Fibroblast of skin of abdomen (primary cell): ENCODE measurements around the gene PCCA.
"Not testable (repeated sequence)": the region's sequence is repeated elsewhere in the genome, so short reads cannot be mapped to it uniquely, and the experiment has no call there.

Experiments used
- DNase-seq: peaks from one replicate; pipeline ENCODE4 v3.0.0-alpha.2; 2013

PCCA gene

DNA sequence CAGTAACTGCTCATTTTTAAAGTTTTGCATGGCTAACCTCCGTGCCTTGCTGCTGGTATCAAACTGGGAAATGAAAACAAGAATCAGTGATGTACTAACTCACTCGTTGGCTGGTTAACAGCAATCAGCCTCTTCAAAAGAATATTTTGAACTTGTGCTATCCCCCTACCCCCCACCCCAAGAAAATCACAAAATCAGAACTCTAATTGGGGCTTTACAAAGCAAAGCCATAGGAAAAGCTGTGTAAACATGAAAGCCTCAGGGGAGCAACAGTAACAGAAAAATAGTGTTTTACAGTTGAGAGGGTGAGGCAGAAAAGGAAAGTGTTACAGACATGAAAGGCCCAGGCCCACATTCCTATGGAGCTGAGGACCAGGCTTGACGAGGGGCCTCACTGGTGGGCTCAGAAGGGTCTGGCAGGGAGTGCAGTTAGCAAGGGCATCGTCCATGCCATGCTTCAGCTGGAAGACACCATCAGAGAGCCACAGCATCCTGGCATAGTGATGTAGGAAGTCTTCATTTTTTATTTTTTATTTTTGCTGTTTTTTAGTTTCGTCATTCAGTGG is 217.6 kb downstream of the PCCA start:
- DNase-seq: no peak

DNA sequence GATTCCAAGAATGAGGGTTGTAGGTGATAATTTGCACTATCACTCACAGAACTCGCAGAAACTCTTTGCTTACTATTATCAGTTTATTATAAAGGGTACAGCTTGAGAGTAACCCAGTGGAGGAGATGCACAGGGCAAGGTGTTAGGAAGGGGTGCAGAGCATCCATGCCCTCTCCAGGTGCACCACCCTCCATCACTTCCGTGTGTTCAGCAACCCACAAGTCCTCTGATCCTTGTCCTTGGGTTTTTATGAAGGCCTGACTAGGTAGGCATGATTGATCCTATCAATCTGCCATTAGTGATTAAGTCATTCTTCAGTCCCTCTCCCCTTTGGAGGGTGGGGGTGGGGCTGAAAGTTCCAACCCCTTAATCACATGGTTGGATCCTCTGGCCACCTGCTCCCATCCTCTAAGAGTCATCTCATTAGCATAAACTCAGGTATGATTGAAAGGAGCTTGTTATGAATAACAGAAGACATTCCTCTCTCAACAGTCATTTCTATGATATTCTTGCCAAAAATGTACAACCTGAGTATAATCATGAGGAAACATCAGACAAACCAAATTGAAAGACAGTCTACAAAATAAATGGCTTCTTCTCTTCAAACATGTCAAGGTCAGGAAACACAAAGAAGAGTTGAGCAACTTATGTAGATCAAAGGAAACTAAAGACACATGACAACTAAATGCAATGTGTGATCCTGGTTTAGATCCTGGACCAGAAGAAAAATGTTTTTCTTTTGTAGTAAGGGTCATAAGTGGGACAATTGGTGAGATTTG is 225.4 kb downstream of the PCCA start:
- no peak for DNase-seq

GRCh38 chr13:100315522-100315921 is 226.6 kb downstream of the PCCA start:
- no peak for DNase-seq

DNA sequence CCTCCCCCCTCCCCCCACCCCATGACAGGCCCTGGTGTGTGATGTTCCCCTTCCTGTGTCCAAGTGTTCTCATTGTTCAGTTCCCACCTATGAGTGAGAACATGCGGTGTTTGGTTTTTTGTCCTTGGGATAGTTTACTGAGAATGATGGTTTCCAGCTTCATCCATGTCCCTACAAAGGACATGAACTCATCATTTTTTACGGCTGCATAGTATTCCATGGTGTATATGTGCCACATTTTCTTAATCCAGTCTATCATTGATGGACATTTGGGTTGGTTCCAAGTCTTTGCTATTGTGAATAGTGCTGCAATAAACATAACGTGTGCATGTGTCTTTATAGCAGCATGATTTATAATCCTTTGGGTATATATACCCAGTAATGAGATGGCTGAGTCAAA is 229.6 kb downstream of the PCCA start:
- not testable (repeated sequence) for DNase-seq

DNA sequence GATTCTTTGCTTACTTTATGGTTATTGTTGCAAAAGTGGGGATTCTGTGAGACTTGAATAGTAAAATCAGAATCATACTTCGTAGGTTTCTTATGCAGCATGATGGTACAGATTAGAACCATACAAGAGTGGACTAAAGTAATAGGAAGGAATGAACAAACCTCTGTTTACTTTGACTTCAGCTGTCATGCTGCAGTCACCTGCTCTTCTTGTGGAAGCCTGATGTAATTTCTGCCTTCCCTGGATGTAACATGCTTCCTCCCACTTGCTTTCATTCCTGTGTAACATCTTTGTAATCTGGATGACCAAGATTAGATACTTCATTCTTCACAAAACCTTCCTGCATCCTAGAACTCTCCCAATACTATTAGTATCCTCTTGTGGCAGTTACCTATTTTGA is 235.0 kb downstream of the PCCA start:
- no peak for DNase-seq

DNA sequence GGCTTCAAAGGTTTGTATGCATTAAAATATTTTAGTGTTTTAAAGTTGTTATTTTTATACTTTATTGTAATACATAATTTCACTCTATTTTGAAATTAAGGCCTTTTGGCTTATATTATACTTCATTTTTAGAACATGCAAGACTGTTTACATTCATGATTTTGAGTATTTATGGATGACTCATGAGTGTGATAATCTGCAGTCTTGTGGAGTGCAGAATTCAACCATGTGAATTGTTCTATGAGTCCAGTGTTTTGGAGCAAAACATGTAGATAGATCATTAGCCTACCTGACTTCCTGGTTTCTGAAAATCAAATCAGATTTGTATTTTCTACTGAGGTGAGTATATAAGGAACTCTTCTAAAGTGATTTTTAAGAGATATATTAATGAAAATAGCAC is 241.8 kb downstream of the PCCA start:
- peak; percentile 6 for DNase-seq

- DNase-seq: no peak
Observed at GRCh38 chr13:100333141-100333540, 244.2 kb downstream of the PCCA start.

DNA sequence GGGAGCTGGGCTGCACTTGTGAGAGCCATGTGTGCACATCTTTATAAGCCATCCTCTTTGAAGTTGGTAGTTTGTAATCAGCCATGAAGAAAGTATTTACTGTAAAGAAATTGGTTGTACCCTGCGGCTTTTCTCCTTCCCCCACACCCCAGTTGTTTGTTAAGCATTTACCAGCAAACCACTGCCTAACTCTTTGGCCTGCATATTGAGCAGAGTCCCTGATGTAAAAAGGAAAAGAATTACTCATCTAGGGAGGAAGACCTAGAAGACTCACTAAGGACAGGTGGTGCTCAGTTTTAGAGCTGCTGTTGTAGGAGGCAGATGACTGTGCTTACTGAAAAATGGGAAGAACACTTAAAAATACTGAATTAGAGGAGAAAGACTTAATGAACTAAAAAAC is 245.3 kb downstream of the PCCA start:
- no peak for DNase-seq

DNA sequence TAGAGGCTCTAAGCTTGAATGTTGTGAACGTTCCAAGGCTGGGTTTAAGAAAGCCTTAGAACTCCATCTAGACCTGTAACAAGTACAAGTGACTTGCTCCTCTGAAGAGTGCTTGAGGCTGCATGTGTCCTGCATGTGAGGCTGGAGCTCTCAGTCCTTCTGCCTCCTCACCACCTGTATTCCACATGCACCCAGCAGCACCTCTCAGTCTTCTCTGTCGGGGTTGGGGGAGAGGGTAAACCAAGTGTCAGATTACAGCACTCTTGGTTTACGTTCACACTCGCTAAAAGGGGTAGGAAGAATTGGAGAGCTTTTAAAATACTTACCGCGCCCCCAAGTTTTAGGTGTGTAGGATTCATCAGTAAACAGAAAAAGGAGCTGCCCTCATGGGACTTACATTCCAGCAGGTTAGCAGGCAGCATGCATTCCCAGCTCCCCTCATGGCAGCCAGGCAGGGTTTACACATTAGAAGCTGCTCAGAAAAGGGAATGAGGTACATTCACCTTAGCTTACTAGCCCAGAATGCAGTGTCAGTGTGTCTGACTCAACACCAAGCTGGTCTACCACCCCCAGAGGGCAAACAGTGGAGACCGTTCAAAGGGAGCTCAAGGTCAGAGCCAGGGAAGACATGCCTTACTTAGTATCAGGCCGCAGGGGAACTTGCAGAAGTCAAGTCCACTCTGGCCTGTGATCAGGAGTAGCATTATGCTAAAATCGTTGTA is 248.1 kb downstream of the PCCA start:
- no peak for DNase-seq

GRCh38 chr13:100338275-100338674 is 249.4 kb downstream of the PCCA start:
- peak; percentile 12 for DNase-seq

DNA sequence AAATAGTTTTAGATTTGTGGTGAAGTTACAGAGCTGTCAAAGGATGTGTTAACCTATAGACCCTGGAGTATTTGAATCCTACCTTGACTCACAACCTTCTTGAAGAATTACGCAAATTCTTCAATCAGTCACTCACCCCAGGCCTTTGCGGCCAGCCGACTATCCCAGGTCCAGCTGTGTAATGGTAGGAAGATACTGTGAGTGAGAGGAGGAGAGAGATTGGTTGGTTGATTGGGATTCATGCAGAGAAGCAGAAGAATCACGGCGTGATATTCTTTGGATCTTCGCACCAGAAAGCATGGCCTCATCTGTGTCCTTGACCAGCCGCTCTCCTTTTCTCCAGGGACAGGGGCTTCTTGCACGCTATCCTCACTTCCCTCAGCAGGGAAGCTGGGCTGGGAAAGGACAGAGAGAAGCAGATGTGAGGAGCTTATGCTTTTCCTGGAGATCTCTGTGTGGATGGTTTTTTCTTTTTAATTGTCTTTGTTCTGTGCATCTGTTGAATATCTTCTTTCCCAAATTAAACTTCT is 250.6 kb downstream of the PCCA start:
- no peak for DNase-seq

GRCh38 chr13:100340865-100341264 is 252.0 kb downstream of the PCCA start:
- DNase-seq: no peak

DNA sequence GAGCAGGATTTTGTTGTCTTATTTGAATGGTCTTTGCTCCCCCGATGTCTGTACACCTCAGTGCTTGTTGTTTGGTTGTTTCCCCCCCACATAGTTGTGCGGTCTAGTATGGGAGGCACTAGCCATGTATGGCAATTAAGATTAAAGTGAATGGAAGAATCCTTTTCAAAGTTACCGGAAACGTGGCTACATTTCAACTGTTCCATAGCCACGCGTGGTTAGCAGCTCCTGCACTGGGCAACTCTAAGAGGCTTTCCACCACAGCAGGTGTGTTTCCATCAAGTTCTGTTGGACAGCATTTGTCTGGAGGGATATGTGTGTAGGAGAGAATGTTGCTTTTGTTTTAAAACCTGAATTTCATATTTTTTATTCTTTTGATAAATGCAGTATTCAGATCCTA is 252.4 kb downstream of the PCCA start:
- DNase-seq: no peak

- no peak for DNase-seq
Observed at GRCh38 chr13:100344544-100344943, 255.7 kb downstream of the PCCA start.

DNA sequence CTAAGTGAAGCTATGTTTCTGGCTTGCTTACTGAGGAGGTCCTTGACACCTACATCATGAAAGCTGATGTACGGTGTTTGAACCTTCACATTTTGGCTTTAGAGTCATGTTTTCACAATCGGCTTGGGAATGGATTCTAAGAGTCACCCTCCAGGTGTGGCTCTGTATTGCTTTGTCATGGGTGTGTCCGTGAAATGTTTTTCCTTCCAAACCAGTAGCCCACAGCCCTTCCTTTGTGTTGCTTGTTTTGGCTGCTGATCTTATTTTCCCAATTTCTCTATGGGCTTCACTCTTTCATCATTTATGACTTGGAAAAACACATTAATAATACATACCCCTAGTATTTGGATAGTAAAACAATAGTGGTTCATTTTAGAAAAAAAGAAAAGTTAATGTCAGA is 259.1 kb downstream of the PCCA start:
- DNase-seq: no peak

DNA sequence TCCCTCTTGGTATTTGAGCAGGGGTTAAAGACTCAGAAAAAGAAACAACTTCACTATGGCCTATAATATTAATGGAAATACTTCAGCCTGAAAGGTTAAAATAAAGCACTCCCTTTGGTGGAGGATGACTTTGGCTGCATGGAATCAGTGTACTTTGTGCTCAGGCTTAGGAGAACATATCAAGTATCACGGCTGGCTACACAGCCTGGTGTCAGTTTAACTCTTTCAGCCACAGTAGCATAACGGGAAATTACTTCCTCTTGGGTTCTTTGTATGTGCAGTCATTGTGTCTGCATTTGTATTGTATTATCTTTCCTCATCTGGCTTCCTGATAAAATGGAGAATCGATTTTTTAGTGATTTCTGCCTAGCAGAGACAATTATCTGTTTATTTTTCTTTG is 260.7 kb downstream of the PCCA start:
- DNase-seq: no peak

DNA sequence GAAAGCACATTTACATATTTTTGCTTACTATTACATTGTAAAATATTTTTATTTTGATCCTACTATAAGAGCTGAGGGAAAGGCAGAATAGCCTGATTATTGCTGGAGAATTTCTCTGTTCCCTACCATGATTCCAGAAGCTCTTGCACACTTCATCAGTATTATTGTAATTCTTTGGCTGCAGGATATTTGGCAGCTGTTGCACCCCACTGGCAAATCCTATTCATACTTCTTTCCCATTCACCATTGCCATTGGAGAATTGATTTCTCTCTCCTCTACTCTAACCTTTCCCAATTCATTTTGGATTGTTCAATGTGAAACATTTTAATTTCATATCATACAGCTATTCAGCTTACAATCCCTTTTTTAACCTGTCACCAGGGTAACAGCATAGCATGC is 261.7 kb downstream of the PCCA start:
- no peak for DNase-seq

DNA sequence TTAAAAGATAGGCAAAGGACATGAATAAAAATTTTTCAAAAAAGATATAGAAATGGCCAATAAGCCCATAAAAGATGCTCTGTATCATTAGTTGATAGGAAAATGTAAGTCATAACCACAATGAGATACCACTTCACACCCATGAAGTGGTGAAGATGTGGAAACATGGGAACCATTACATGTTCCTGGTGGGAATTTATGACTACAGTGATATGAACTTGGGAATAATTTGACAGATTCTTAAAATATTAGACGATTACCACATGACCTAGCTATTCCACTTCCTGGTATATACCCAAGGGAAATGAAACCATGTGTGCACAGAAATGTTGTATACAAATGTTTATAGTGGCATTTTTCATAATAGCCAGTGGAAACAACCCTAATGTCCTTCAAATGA is 267.5 kb downstream of the PCCA start:
- peak; percentile 18 for DNase-seq

DNA sequence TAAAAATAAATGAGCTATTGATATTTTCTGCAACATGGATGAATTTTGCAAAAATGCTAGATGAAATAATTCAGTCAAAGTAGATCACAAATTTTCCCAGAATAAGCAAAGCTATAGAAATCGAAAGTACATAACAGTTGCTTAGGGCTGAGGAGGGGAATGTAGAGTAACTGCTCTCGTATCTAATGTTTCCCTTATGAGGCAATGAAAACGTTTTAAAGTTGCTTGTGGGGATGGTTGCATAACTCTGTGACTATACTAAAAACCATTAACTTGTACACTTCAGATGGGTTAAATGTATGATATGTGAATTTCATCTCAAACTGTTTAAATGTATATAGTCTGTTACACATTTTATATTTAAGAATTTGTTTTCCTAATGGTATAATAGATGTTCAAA is 268.0 kb downstream of the PCCA start:
- DNase-seq: peak; percentile 28

GRCh38 chr13:100357764-100358163 is 268.9 kb downstream of the PCCA start:
- no peak for DNase-seq

GRCh38 chr13:100361504-100361903 is 272.6 kb downstream of the PCCA start:
- DNase-seq: peak; percentile 33

DNA sequence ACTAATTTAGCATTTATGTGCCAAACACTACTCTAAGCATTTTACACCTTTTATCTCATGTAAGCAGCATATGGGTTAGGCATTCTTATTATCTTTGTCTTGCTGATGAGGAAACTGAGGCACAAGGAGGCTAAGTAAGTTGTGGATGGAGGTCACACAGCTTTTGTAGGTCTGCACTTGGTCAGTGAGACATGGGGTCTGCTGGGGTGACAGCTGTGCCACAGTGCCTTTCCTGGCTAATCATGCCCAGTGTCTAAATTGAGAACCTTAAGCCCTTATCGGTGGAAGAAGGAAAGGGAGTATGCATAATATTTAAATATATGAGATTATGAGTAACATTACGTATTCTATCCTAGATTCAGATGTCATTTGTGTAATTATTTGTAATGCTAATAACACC is 273.5 kb downstream of the PCCA start:
- no peak for DNase-seq

DNA sequence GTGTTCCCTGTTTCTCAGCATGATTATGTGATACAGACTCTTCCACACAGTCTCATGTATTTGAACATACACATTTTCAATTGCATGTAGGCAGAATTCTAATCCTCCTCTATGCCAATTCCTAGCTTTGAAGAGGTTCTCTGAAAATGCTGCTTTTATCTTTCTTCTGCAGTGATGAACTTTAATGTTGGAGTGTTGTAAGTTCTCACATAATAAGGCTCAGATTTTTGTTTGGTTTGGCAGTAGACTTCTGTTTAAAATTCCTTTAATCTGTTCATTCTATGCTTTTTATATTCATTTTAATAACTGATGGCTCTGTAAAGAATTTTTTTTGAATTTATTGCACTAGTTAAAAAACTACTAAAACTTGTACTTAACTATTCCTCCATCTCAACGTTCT is 273.9 kb downstream of the PCCA start:
- no peak for DNase-seq

- DNase-seq: peak; percentile 71
Observed at GRCh38 chr13:100363285-100363711, 274.4 kb downstream of the PCCA start.
